GM12801 (cell line): ENCODE measurements around the gene MGAT4A.

Experiments used
- CTCF ChIP-seq: IDR thresholded peaks from one replicate; pipeline ENCODE4 v1.5.1; 2011; ENCODE audit warnings: control low read depth; ENCODE audit not compliant: insufficient read length; ENCODE audit errors: extremely low read depth

Gene MGAT4A

GRCh38 chr2:98704499-98705332 lies 26.2 kb downstream of the MGAT4A start:
- no peak for TF ChIP-seq CTCF

GRCh38 chr2:98703738-98704137 lies 27.2 kb downstream of the MGAT4A start:
- TF ChIP-seq CTCF: no peak

GRCh38 chr2:98702858-98703620 lies 27.9 kb downstream of the MGAT4A start:
- TF ChIP-seq CTCF: no peak

- no peak for TF ChIP-seq CTCF
Observed at GRCh38 chr2:98702127-98702802, 28.7 kb downstream of the MGAT4A start.

- no peak for TF ChIP-seq CTCF
Observed at GRCh38 chr2:98701230-98701629, 29.7 kb downstream of the MGAT4A start.

GRCh38 chr2:98698896-98699295 lies 32.0 kb downstream of the MGAT4A start:
- TF ChIP-seq CTCF: no peak

GRCh38 chr2:98697651-98698337 lies 33.1 kb downstream of the MGAT4A start:
- no peak for TF ChIP-seq CTCF
